HepG2 (cell line): ENCODE results near the gene TMEM100. TPM values are rescaled to one million over a fixed set of nuclear protein-coding genes. Genes with fewer than 3 reads are reported as not detected.

ENCODE experiments used
- ATAC-seq: fragments of 200-7000 bp; cut with Tn5 transposase; 3 replicates; pipeline ENCODE4 v1.9.1; 2020; ENCODE audit warnings: mild to moderate bottlenecking, moderate library complexity
- BruUV-seq: library from RNA; stranded (reverse); fragments of 400-500 nt; replicated peaks from 2 replicates; lab custom pipeline; 2021; lab: Mats Ljungman, UMichigan
- CTCF ChIA-PET: fragments of 300-600 bp; formaldehyde crosslinking; extraction: SDS; loops from one replicate; lab custom pipeline; 2021; ENCODE audit warnings: low total read pairs, inconsistent platforms, low intra/inter-chr PET ratio; lab: Yijun Ruan, JAX
- POLR2A ChIA-PET: fragments of 350-600 bp; sonication (Branson Sonifier 250); formaldehyde crosslinking; loops from one replicate; lab custom pipeline; 2020; ENCODE audit warnings: antibody characterized with exemption, inconsistent platforms; lab: Yijun Ruan, JAX
- DNase-seq: peaks from one replicate; pipeline ENCODE4 v3.0.0-alpha.2; 2015; ENCODE audit warnings: low spot score
- FAIRE-seq: peaks from 3 replicates; lab custom pipeline; 2011; peaks lifted over from hg19 to GRCh38; lab: Jason Lieb, UNC
- H2AFZ ChIP-seq: one replicate; pipeline ENCODE4 v1.6.1; 2011; ENCODE audit warnings: low read length, inconsistent platforms
- H3K27ac ChIP-seq: fragments of 300-600 bp; 3 replicates; pipeline ENCODE4 v1.8.0; 2011; ENCODE audit warnings: mixed run types, mild to moderate bottlenecking, mixed read lengths, low read length, inconsistent platforms; ENCODE audit not compliant: insufficient read depth; ENCODE audit errors: extremely low read length
- H3K27me3 ChIP-seq, 2 experiments: fragments of 200-600 bp in 1 of 2; 2 replicates in 1 of 2; 3 replicates in 1 of 2; pipeline versions ENCODE4 v1.6.0 to v1.8.0; 2011; ENCODE audit warnings: low read length in 2 of 2, mild to moderate bottlenecking in 2 of 2, moderate library complexity in 2 of 2, inconsistent platforms in 1 of 2; ENCODE audit not compliant: insufficient read depth in 2 of 2, control insufficient read depth in 1 of 2
- H3K36me3 ChIP-seq, 2 experiments: fragments of 200-600 bp in 1 of 2; replicated peaks in 1 of 2; 2 replicates in 1 of 2; 3 replicates in 1 of 2; pipeline versions ENCODE4 v1.5.1 to v1.8.0; 2011; ENCODE audit warnings: low read length in 2 of 2, inconsistent platforms in 1 of 2; ENCODE audit not compliant: insufficient read depth in 2 of 2, control insufficient read depth in 1 of 2
- H3K4me1 ChIP-seq: 2 replicates; pipeline ENCODE4 v1.5.1; 2012; ENCODE audit warnings: low read length, inconsistent platforms; ENCODE audit not compliant: insufficient read depth
- H3K4me2 ChIP-seq: 2 replicates; pipeline ENCODE4 v1.6.0; 2011; ENCODE audit warnings: low read depth, low read length, inconsistent platforms
- H3K4me3 ChIP-seq, 3 experiments: fragments of 200-600 bp in 1 of 3; sonication (generic), shearing (Covaris generic) in 1 of 3; replicated peaks in 1 of 3; 2 replicates each; pipeline ENCODE4 v1.5.1; 2011 to 2016; ENCODE audit warnings: low read length in 3 of 3, inconsistent platforms in 2 of 3, low read depth in 2 of 3, mild to moderate bottlenecking in 2 of 3, control low read depth in 1 of 3, mixed read lengths in 1 of 3; ENCODE audit not compliant: insufficient read depth in 1 of 3
- H3K79me2 ChIP-seq: one replicate; pipeline ENCODE4 v1.6.1; 2011; ENCODE audit warnings: low read length, inconsistent platforms; ENCODE audit not compliant: insufficient read depth
- H3K9ac ChIP-seq: 2 replicates; pipeline ENCODE4 v1.6.0; 2011; ENCODE audit warnings: mild to moderate bottlenecking, low read depth, low read length, inconsistent platforms; ENCODE audit not compliant: insufficient read depth
- H3K9me3 ChIP-seq: 2 replicates; pipeline ENCODE4 v1.5.1; 2012; ENCODE audit warnings: mild to moderate bottlenecking, low read length
- H4K20me1 ChIP-seq: 2 replicates; pipeline ENCODE4 v1.6.0; 2011; ENCODE audit warnings: inconsistent platforms, mild to moderate bottlenecking, low read length, moderate library complexity; ENCODE audit not compliant: insufficient read depth
- CENPX ChIP-seq: sonication (generic); formaldehyde crosslinking; IDR thresholded peaks from 2 replicates; pipeline ENCODE4 v1.9.0; 2021; ENCODE audit warnings: mild to moderate bottlenecking, missing genetic modification reagents, moderate library complexity
- GATA4 ChIP-seq: sonication (generic); IDR thresholded peaks from 2 replicates; pipeline ENCODE4 v1.6.1; 2016; ENCODE audit warnings: antibody characterized with exemption, low read depth, borderline replicate concordance
- ISL2 ChIP-seq: sonication (generic); formaldehyde crosslinking; IDR thresholded peaks from 2 replicates; pipeline ENCODE4 v1.5.0; 2020; ENCODE audit warnings: missing genetic modification reagents
- KDM5B ChIP-seq: sonication (generic); formaldehyde crosslinking; IDR thresholded peaks from 2 replicates; pipeline ENCODE4 v1.4.0; 2020; ENCODE audit warnings: missing genetic modification reagents, mild to moderate bottlenecking, borderline replicate concordance
- NFIC ChIP-seq: IDR thresholded peaks from 2 replicates; pipeline ENCODE4 v1.6.1; 2012; ENCODE audit warnings: mild to moderate bottlenecking, low read length, inconsistent platforms
- ZNF224 ChIP-seq: sonication (generic); formaldehyde crosslinking; IDR thresholded peaks from 2 replicates; pipeline ENCODE4 v1.5.0; 2020; ENCODE audit warnings: mild to moderate bottlenecking, missing genetic modification reagents
- ZNF558 ChIP-seq: sonication (generic); formaldehyde crosslinking; IDR thresholded peaks from 2 replicates; pipeline ENCODE4 v1.9.0; 2022; ENCODE audit warnings: mild to moderate bottlenecking, missing genetic modification reagents, borderline replicate concordance
- ZNF775 ChIP-seq: sonication (generic); formaldehyde crosslinking; IDR thresholded peaks from 2 replicates; pipeline ENCODE4 v1.4.0; 2020; ENCODE audit warnings: missing genetic modification reagents, mild to moderate bottlenecking, moderate library complexity, borderline replicate concordance
- in situ Hi-C: cut with HindIII; loops from 2 replicates; pipeline ENCODE4 v1.10.0; 2017; ENCODE audit warnings: low pct_unique_long_range_greater_than_20kb; ENCODE audit not compliant: extremely low pct_ligation_motif_present
- intact Hi-C: fragments of 100-400 bp; cut with micrococcal nuclease; formaldehyde crosslinking; loops from one replicate; pipeline ENCODE4 v1.10.0; 2022; ENCODE audit not compliant: unreplicated experiment
- polyA plus RNA-seq, 8 experiments: library from polyadenylated mRNA; depleted of rRNA in 3 of 8; stranded (reverse) in 7 of 8; unstranded in 1 of 8; fragments of >200 nt; fragmentation: Illumina TruSeq in 4 of 8; extraction: Trizol in 4 of 8; gene quantifications; 2 replicates each; pipeline versions ENCODE4 v1.2.1 to v1.2.3, GENCODE V29; 2011 to 2016; ENCODE audit warnings: low read depth in 4 of 8, missing spikeins in 1 of 8, mixed read lengths in 1 of 8; ENCODE audit not compliant: insufficient read depth in 1 of 8
- total RNA-seq, 5 experiments: library from RNA; depleted of rRNA; stranded (reverse); fragments of >200 nt; fragmentation: Illumina TruSeq; extraction: Trizol; gene quantifications; 2 replicates each; pipeline ENCODE4 v1.2.3, GENCODE V29; 2016; ENCODE audit warnings: low read depth in 1 of 5
- TF ChIP-seq, protein P1 (sequence below): sonication (generic); formaldehyde crosslinking; IDR thresholded peaks from 2 replicates; pipeline ENCODE4 v1.4.0; 2020; ENCODE audit warnings: mild to moderate bottlenecking, missing genetic modification reagents
- TF ChIP-seq, protein P2 (sequence below): sonication (generic); formaldehyde crosslinking; IDR thresholded peaks from 2 replicates; pipeline ENCODE4 v1.5.0; 2020; ENCODE audit warnings: mild to moderate bottlenecking, missing genetic modification reagents, moderate library complexity
- TF ChIP-seq, protein P3 (sequence below): sonication (generic); formaldehyde crosslinking; IDR thresholded peaks from 2 replicates; pipeline ENCODE4 v1.5.0; 2020; ENCODE audit warnings: missing genetic modification reagents

The TMEM100 gene
- total and polyA plus RNA-seq, 2 of the 13 experiments (the other 11 are each of a cell fraction or from before 2014, with no cell fraction given): not detected

DNA sequence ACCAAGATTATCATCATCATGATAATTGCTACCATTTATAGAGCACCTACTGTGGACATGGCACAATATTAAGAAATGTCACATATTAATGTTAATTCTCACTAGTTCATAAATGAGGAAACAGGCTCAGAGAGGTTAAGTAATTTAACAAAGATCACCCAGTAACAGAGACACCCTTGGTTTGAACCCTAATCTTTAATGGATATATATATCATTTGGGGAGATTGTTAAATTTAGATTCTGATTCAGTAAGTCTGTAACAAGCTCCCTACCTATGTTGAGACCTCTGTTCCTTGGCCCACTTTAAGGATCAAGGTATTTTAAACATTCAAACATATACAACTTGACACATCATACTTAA is 804 bp upstream of the TMEM100 start:
- CTCF ChIA-PET: no interaction called here
- H3K27ac ChIP-seq: no peak overlapping the region
- POLR2A ChIA-PET: no interaction called here
- no peak overlapping the region for H3K4me2 ChIP-seq
- no peak overlapping the region for H3K9ac ChIP-seq
- no peaks in the 10 kb centered on the region for H3K9me3 ChIP-seq
- DNase-seq (no peak), FAIRE-seq (no peak), ATAC-seq (no peak)
- in situ Hi-C loops: no loop called here
- H3K36me3 ChIP-seq: no peaks in the 10 kb centered on the region
- peaks cover 0 to 44% of the 10 kb centered on the region in 2 experiments; a peak in 4 of 5 replicates for H3K27me3 ChIP-seq
- H3K4me1 ChIP-seq: no peaks in the 10 kb centered on the region
- intact Hi-C loops: no loop called here
- H3K4me3 ChIP-seq: no peak overlapping the region
- no peaks in the 10 kb centered on the region for H4K20me1 ChIP-seq
- BruUV-seq: no TSS peak
- no peaks in the 10 kb centered on the region for H3K79me2 ChIP-seq
- no peak overlapping the region for H2AFZ ChIP-seq
- TF ChIP-seq NFIC (no peak), CENPX (CRISPR knock-in tag) (no peak), ZNF775 (CRISPR knock-in tag) (no peak), ZNF224 (no peak), ZNF558 (CRISPR knock-in tag) (no peak), ISL2 (CRISPR knock-in tag) (no peak), KDM5B (CRISPR knock-in tag) (no peak), GATA4 (no peak)
- TF ChIP-seq, protein P1, sequence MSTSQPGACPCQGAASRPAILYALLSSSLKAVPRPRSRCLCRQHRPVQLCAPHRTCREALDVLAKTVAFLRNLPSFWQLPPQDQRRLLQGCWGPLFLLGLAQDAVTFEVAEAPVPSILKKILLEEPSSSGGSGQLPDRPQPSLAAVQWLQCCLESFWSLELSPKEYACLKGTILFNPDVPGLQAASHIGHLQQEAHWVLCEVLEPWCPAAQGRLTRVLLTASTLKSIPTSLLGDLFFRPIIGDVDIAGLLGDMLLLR (CRISPR knock-in tag): no peak
- TF ChIP-seq, protein P2, sequence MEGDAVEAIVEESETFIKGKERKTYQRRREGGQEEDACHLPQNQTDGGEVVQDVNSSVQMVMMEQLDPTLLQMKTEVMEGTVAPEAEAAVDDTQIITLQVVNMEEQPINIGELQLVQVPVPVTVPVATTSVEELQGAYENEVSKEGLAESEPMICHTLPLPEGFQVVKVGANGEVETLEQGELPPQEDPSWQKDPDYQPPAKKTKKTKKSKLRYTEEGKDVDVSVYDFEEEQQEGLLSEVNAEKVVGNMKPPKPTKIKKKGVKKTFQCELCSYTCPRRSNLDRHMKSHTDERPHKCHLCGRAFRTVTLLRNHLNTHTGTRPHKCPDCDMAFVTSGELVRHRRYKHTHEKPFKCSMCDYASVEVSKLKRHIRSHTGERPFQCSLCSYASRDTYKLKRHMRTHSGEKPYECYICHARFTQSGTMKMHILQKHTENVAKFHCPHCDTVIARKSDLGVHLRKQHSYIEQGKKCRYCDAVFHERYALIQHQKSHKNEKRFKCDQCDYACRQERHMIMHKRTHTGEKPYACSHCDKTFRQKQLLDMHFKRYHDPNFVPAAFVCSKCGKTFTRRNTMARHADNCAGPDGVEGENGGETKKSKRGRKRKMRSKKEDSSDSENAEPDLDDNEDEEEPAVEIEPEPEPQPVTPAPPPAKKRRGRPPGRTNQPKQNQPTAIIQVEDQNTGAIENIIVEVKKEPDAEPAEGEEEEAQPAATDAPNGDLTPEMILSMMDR (CRISPR knock-in tag): no peak
- TF ChIP-seq, protein P3, sequence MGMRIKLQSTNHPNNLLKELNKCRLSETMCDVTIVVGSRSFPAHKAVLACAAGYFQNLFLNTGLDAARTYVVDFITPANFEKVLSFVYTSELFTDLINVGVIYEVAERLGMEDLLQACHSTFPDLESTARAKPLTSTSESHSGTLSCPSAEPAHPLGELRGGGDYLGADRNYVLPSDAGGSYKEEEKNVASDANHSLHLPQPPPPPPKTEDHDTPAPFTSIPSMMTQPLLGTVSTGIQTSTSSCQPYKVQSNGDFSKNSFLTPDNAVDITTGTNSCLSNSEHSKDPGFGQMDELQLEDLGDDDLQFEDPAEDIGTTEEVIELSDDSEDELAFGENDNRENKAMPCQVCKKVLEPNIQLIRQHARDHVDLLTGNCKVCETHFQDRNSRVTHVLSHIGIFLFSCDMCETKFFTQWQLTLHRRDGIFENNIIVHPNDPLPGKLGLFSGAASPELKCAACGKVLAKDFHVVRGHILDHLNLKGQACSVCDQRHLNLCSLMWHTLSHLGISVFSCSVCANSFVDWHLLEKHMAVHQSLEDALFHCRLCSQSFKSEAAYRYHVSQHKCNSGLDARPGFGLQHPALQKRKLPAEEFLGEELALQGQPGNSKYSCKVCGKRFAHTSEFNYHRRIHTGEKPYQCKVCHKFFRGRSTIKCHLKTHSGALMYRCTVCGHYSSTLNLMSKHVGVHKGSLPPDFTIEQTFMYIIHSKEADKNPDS (CRISPR knock-in tag): no peak
